RWPE1 (cell line): ENCODE measurements around the gene PRPF40B.
A peak's percentile ranks its signal among the peaks of the same experiment; 100 is the strongest.
"Not testable (repeated sequence)": the region's sequence is repeated elsewhere in the genome, so short reads cannot be mapped to it uniquely, and the experiment has no call there.

Source experiments
- CTCF ChIA-PET: fragments of 350-600 bp; sonication (Branson Sonifier 250); formaldehyde crosslinking; extraction: SDS; loops from one replicate; lab custom pipeline; 2021; lab: Yijun Ruan, JAX
- POLR2A ChIA-PET: fragments of 400-600 bp; formaldehyde crosslinking; extraction: SDS; loops from one replicate; lab custom pipeline; 2020; ENCODE audit warnings: antibody characterized with exemption; ENCODE audit not compliant: low non-redundant PET; lab: Yijun Ruan, JAX
- DNase-seq: peaks from one replicate; pipeline ENCODE4 v3.0.0; 2012; ENCODE audit warnings: low spot score
- H3K27ac ChIP-seq: fragments of 450-650 bp; 2 replicates; pipeline ENCODE4 v1.5.1; 2017
- CTCF ChIP-seq: fragments of 450-650 bp; conservative IDR thresholded peaks from 2 replicates; pipeline ENCODE4 v1.5.1; 2017; ENCODE audit warnings: low read depth, mild to moderate bottlenecking

PRPF40B gene

DNA sequence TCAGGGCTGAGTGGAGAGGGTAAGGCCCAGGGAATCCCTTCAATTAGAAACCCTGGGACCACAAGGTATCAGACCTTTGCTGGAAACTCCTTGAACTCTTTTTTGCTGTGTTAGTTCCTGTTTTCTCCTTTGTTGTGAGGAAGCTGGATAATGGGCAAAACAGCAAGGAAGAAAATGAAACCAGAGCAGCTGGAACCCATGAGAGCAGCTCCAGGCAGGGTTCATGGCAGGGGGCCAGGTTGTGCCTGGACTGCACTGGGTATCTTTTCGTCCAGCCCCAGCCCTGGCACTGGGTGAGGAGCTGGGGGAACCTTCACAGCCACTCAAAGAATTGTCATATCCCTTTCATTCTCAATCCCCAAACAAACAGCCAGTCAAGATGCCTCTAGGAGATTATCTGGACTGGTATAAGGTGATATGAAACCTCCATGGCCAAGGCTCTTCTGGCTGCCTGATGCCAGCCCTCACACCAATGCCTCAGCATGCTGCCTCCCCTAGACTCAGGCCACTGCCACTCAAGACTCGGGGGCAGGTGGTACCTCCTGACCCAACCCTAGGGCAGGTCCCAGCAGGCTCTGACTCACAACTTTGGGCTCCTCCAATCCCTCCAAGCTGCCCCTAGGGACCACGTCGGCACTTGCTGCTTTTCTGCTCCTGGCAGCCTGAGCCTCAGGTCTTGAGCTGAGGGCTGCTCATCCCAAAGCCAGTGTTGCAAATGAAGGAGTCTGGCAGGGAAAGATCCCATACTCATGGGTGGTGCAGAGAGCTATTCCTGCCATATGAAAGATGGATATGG lies 34.4 kb upstream of the PRPF40B start:
- H3K27ac ChIP-seq: peak overlapping the region; percentile 12
- ChIA-PET POLR2A (no interaction called here), CTCF (no interaction called here)
- TF ChIP-seq CTCF: no peak
- DNase-seq: peak; percentile 23

GRCh38 chr12:49598527-49598926 lies 24.8 kb upstream of the PRPF40B start:
- no peak for DNase-seq
- CTCF ChIA-PET: no interaction called here
- H3K27ac ChIP-seq: no peak overlapping the region
- no peak for TF ChIP-seq CTCF
- POLR2A ChIA-PET: no interaction called here

DNA sequence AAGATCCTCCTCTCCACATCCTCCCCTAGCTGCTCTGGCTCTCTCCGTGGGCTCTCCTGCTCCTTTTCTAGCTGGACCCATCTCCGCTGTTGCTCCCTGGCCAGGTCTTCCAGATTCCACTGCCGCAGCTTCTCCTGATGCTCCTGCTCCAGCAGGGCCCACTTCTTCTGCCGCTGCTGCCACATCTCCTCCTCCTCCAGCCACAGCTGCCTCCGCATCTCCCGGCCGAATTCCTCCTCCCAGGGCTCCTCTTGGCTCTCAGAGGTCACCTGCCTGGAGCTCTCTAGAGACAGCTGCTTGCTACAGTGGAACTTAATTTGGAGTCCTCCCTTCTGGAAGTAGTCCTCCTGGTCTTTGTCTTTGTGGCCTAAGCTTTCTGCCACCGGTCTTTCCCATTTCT lies 23.4 kb upstream of the PRPF40B start:
- POLR2A ChIA-PET: no interaction called here
- CTCF ChIA-PET: interaction anchor here (0.5 to 0.6 kb wide), 2 partner anchors 77 to 359 kb away, joined by 5 to 6 read pairs; no protein-coding TSS in a partner anchor

DNA sequence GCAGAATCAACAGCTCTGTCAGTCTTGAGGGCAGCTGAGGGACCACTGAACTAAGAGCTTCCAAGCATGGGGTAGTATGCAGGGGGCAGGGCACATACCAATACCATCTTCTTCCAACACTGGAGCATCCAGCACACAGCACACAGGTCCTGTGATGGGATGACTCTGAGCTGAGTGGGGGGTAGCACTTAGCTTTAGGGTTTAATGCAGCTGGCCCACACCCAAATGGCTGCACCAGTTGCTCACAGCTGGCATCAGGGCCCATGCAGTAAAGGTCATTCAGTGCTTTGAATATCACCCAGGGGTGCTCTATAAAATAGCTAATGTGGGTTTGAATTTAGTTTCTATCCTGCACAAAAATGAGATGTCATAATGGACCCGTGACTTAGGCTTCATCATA lies 19.6 kb upstream of the PRPF40B start:
- no peak for TF ChIP-seq CTCF
- CTCF ChIA-PET: interaction anchor here (0.5 kb wide), 1 partner anchor 21 kb away, joined by 4 read pairs; no protein-coding TSS in a partner anchor
- no peak overlapping the region for H3K27ac ChIP-seq
- POLR2A ChIA-PET: interaction anchor here (0.5 kb wide), 1 partner anchor 59 kb away, joined by 3 read pairs; no protein-coding TSS in a partner anchor
- no peak for DNase-seq

More for the DNA sequence above, 23.4 kb upstream of the PRPF40B start:
- H3K27ac ChIP-seq: no peak overlapping the region
- no peak for TF ChIP-seq CTCF
- no peak for DNase-seq

- no peak for DNase-seq
- no peak for TF ChIP-seq CTCF
- CTCF ChIA-PET: interaction anchor here (0.6 kb wide), 1 partner anchor 122 kb away, joined by 4 read pairs; no protein-coding TSS in a partner anchor
- POLR2A ChIA-PET: no interaction called here
- no peak overlapping the region for H3K27ac ChIP-seq
These were observed 18.5 kb upstream of the PRPF40B start for GRCh38 chr12:49604856-49605255.

DNA sequence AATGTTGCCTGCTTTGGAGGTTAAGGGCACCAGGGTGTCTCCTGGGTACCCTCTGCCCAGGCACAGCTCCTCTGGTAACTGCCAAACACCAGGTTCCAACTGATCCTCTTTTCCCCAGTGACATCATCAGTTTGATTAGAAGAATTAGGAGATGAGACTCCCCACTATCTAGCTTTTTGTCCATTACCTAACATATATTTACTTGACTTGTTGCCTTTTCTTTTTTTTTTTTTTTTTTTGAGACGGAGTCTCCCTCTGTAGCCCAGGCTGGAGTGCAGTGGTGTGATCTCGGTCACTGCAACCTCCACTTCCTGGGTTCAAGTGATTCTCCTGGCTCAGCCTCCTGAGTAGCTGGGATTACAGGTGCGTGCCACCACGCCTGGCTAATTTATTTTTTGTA lies 17.8 kb upstream of the PRPF40B start, which contains the start of gene FAM186B:
Gene FAM186B (minus strand): TSS at position 101 of the 400 bp plus-strand sequence. CDS start 162 bp downstream, outside the sequence.
- DNase-seq, H3K27ac ChIP-seq, CTCF ChIA-PET, POLR2A ChIA-PET: not testable (repeated sequence)
